Panc1 (cell line): Measurements from ENCODE around the gene SLCO4C1. TPM values are rescaled to one million over a fixed set of nuclear protein-coding genes. Genes with fewer than 3 reads are reported as not detected.

Experiments
- ATAC-seq: fragments of 200-7000 bp; cut with Tn5 transposase; 2 replicates; pipeline ENCODE4 v1.9.1; 2020; ENCODE audit warnings: mild to moderate bottlenecking, moderate library complexity
- BruUV-seq: library from RNA; stranded (reverse); fragments of 400-500 nt; replicated peaks from 2 replicates; lab custom pipeline; 2021; lab: Mats Ljungman, UMichigan
- CTCF ChIA-PET: fragments of 300-600 bp; sonication (Branson Sonifier 250); formaldehyde crosslinking; loops from one replicate; lab custom pipeline; 2022; ENCODE audit warnings: antibody characterized with exemption; lab: Charles Lee
- POLR2A ChIA-PET: fragments of 300-600 bp; sonication (Branson Sonifier 250); formaldehyde crosslinking; loops from one replicate; lab custom pipeline; 2022; ENCODE audit warnings: antibody characterized with exemption; lab: Charles Lee
- DNase-seq: peaks from one replicate; pipeline ENCODE4 v3.0.0-alpha.2; 2010; ENCODE audit warnings: low read depth, low spot score
- H3K27ac ChIP-seq: 2 replicates; pipeline ENCODE4 v1.5.1; 2011; ENCODE audit warnings: mild to moderate bottlenecking, low read length, inconsistent platforms
- H3K27me3 ChIP-seq: fragments of 200-500 bp; sonication (Bioruptor generic); 2 replicates; pipeline ENCODE4 v1.6.0; 2014; ENCODE audit warnings: low read length, inconsistent platforms; ENCODE audit not compliant: control insufficient read depth, insufficient read depth
- H3K36me3 ChIP-seq: fragments of 200-500 bp; sonication (Bioruptor generic); 2 replicates; pipeline ENCODE4 v1.5.1; 2014; ENCODE audit warnings: inconsistent platforms, mild to moderate bottlenecking, low read length, moderate library complexity; ENCODE audit not compliant: control insufficient read depth, insufficient read depth
- H3K4me1 ChIP-seq: 2 replicates; pipeline ENCODE4 v1.5.1; 2011; ENCODE audit warnings: inconsistent platforms, mild to moderate bottlenecking, low read length, moderate library complexity; ENCODE audit not compliant: control insufficient read depth, insufficient read depth
- H3K4me3 ChIP-seq, 2 experiments: 2 replicates each; pipeline ENCODE4 v1.5.1; 2011 to 2012; ENCODE audit warnings: low read depth in 2 of 2, low read length in 2 of 2, mild to moderate bottlenecking in 2 of 2, inconsistent platforms in 1 of 2, moderate library complexity in 1 of 2
- H3K9me3 ChIP-seq: fragments of 200-500 bp; sonication (Bioruptor generic); 2 replicates; pipeline ENCODE4 v1.5.1; 2014; ENCODE audit warnings: low read depth, mild to moderate bottlenecking, inconsistent platforms, low read length, moderate library complexity; ENCODE audit not compliant: control insufficient read depth, insufficient read depth
- CTCF ChIP-seq: fragments of 450-650 bp; IDR thresholded peaks from 2 replicates; pipeline ENCODE4 v1.5.1; 2017; ENCODE audit warnings: mild to moderate bottlenecking
- POLR2AphosphoS5 ChIP-seq: IDR thresholded peaks from 2 replicates; pipeline ENCODE4 v1.6.1; 2012; ENCODE audit warnings: mild to moderate bottlenecking, low read depth, low read length, moderate library complexity
- SIN3A ChIP-seq: IDR thresholded peaks from 2 replicates; pipeline ENCODE4 v1.6.1; 2012; ENCODE audit warnings: low read depth, mild to moderate bottlenecking, low read length, moderate library complexity, borderline replicate concordance; ENCODE audit not compliant: insufficient read depth
- TCF7L2 ChIP-seq: IDR thresholded peaks from 2 replicates; pipeline ENCODE4 v1.6.1; 2011; ENCODE audit warnings: mild to moderate bottlenecking, low read depth, low read length, inconsistent platforms
- in situ Hi-C: cut with HindIII; loops from 2 replicates; pipeline ENCODE4 v1.10.0; 2016; ENCODE audit warnings: low sequenced_read_pairs, low pct_unique_long_range_greater_than_20kb
- intact Hi-C: fragments of 100-400 bp; cut with micrococcal nuclease; formaldehyde crosslinking; loops from one replicate; pipeline ENCODE4 v1.10.0; 2022; ENCODE audit not compliant: unreplicated experiment
- total RNA-seq: library from RNA; stranded (reverse); gene quantifications from one replicate; pipeline ENCODE4 v1.2.1, GENCODE V29; 2021; ENCODE audit not compliant: unreplicated experiment
- TF ChIP-seq, protein P1 (sequence below), 2 experiments: IDR thresholded peaks; 2 replicates each; pipeline ENCODE4 v1.6.1; 2011 to 2012; ENCODE audit warnings: low read depth in 2 of 2, control low read depth in 1 of 2, low read length in 1 of 2, mild to moderate bottlenecking in 1 of 2, moderate library complexity in 1 of 2; ENCODE audit not compliant: insufficient read depth in 1 of 2

Gene SLCO4C1
- total RNA-seq, 1 experiment from 2014 or later: 0.90 TPM

- no peak for ATAC-seq
- intact Hi-C loops: no loop called here
Observed at GRCh38 chr5:102286476-102286875, 9.6 kb downstream of the SLCO4C1 start.

GRCh38 chr5:102283102-102283797 is 12.8 kb downstream of the SLCO4C1 start:
- no peak overlapping the region for H3K27ac ChIP-seq
- DNase-seq (no peak), ATAC-seq (no peak)
- in situ Hi-C loops: no loop called here
- TF ChIP-seq SIN3A (no peak), TCF7L2 (no peak), POLR2AphosphoS5 (no peak), CTCF (no peak)
- TF ChIP-seq, protein P1, sequence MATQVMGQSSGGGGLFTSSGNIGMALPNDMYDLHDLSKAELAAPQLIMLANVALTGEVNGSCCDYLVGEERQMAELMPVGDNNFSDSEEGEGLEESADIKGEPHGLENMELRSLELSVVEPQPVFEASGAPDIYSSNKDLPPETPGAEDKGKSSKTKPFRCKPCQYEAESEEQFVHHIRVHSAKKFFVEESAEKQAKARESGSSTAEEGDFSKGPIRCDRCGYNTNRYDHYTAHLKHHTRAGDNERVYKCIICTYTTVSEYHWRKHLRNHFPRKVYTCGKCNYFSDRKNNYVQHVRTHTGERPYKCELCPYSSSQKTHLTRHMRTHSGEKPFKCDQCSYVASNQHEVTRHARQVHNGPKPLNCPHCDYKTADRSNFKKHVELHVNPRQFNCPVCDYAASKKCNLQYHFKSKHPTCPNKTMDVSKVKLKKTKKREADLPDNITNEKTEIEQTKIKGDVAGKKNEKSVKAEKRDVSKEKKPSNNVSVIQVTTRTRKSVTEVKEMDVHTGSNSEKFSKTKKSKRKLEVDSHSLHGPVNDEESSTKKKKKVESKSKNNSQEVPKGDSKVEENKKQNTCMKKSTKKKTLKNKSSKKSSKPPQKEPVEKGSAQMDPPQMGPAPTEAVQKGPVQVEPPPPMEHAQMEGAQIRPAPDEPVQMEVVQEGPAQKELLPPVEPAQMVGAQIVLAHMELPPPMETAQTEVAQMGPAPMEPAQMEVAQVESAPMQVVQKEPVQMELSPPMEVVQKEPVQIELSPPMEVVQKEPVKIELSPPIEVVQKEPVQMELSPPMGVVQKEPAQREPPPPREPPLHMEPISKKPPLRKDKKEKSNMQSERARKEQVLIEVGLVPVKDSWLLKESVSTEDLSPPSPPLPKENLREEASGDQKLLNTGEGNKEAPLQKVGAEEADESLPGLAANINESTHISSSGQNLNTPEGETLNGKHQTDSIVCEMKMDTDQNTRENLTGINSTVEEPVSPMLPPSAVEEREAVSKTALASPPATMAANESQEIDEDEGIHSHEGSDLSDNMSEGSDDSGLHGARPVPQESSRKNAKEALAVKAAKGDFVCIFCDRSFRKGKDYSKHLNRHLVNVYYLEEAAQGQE (IDR thresholded peaks at IDR 0.05; ENCODE audit: insufficient read depth in 1 of 2, low read depth in 2 of 2, low read length in 1 of 2): no peak
- POLR2A ChIA-PET: interaction anchor here (0.6 kb wide), 1 partner anchor 179 kb away, joined by 5 read pairs; no protein-coding TSS in a partner anchor
- H3K9me3 ChIP-seq: no peaks in the 10 kb centered on the region
- intact Hi-C loops: no loop called here
- CTCF ChIA-PET: no interaction called here
- no peaks in the 10 kb centered on the region for H3K4me1 ChIP-seq
- no TSS peak for BruUV-seq
- H3K4me3 ChIP-seq: no peak overlapping the region
- no peaks in the 10 kb centered on the region for H3K27me3 ChIP-seq
- H3K36me3 ChIP-seq: no peaks in the 10 kb centered on the region

More at GRCh38 chr5:102286476-102286875, 9.6 kb downstream of the SLCO4C1 start:
- no peaks in the 10 kb centered on the region for H3K36me3 ChIP-seq
- no peaks in the 10 kb centered on the region for H3K4me1 ChIP-seq
- in situ Hi-C loops: no loop called here
- DNase-seq: no peak
- no peaks in the 10 kb centered on the region for H3K27me3 ChIP-seq
- H3K4me3 ChIP-seq: no peak overlapping the region
- TF ChIP-seq SIN3A: no peak
- TF ChIP-seq POLR2AphosphoS5: no peak
- no peak for TF ChIP-seq CTCF
- TF ChIP-seq, protein P1 (IDR thresholded peaks at IDR 0.05; ENCODE audit: insufficient read depth in 1 of 2, low read depth in 2 of 2, low read length in 1 of 2): no peak
- TF ChIP-seq TCF7L2: no peak
- no TSS peak for BruUV-seq
- POLR2A ChIA-PET: no interaction called here
- no peak overlapping the region for H3K27ac ChIP-seq
- no peaks in the 10 kb centered on the region for H3K9me3 ChIP-seq
- CTCF ChIA-PET: no interaction called here
